RWPE1 (cell line): ENCODE measurements around the gene KAZN.

ENCODE experiments used
- CTCF ChIA-PET: fragments of 350-600 bp; sonication (Branson Sonifier 250); formaldehyde crosslinking; extraction: SDS; loops from one replicate; lab custom pipeline; 2021; lab: Yijun Ruan, JAX
- POLR2A ChIA-PET: fragments of 400-600 bp; formaldehyde crosslinking; extraction: SDS; loops from one replicate; lab custom pipeline; 2020; ENCODE audit warnings: antibody characterized with exemption; ENCODE audit not compliant: low non-redundant PET; lab: Yijun Ruan, JAX
- DNase-seq: peaks from one replicate; pipeline ENCODE4 v3.0.0; 2012; ENCODE audit warnings: low spot score
- H3K27ac ChIP-seq: fragments of 450-650 bp; 2 replicates; pipeline ENCODE4 v1.5.1; 2017
- TF ChIP-seq, protein P1 (sequence below): fragments of 450-650 bp; conservative IDR thresholded peaks from 2 replicates; pipeline ENCODE4 v1.5.1; 2017; ENCODE audit warnings: low read depth, mild to moderate bottlenecking

The KAZN gene

DNA sequence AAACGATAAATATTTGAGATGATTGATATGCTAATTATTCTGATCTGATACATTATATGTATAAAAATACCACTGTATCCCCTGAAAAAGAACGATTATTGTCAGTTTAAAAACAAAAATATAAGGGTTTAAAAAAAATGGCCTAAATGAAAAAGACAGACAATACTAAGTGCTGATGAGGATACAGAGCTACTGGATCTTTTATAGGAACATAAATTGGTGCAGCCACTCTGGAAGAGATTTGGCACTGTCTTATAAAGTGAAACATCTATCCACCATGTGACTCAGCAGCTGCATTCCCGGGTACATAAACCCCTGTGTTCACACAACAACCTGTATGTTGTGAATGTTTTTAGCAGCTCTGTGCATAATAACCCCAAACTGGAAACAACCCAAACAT lies 44.2 kb downstream of the KAZN start:
- no peak for DNase-seq
- CTCF ChIA-PET, result no interaction called here
- POLR2A ChIA-PET, result no interaction called here
- no peak overlapping the region for H3K27ac ChIP-seq
- TF ChIP-seq, protein P1, sequence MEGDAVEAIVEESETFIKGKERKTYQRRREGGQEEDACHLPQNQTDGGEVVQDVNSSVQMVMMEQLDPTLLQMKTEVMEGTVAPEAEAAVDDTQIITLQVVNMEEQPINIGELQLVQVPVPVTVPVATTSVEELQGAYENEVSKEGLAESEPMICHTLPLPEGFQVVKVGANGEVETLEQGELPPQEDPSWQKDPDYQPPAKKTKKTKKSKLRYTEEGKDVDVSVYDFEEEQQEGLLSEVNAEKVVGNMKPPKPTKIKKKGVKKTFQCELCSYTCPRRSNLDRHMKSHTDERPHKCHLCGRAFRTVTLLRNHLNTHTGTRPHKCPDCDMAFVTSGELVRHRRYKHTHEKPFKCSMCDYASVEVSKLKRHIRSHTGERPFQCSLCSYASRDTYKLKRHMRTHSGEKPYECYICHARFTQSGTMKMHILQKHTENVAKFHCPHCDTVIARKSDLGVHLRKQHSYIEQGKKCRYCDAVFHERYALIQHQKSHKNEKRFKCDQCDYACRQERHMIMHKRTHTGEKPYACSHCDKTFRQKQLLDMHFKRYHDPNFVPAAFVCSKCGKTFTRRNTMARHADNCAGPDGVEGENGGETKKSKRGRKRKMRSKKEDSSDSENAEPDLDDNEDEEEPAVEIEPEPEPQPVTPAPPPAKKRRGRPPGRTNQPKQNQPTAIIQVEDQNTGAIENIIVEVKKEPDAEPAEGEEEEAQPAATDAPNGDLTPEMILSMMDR, result no peak

DNA sequence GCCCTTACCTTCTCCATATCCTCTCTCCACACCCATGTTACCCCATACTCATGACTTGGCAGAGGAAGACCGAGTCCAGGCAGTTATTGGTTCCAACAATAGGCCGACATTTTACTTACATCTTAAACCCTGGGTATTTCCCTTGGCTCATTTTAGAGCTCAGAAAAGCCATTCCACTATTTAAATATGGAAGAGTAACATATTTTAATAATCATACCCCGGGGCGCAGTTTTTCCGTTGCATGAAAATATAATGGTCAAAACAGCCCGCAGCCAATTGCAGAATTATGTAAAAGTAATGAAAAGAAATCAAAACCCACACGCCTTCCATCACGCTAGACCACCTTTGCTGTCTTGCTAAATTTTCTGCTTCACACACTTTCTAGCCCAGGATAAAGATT lies 48.5 kb downstream of the KAZN start:
- TF ChIP-seq, protein P1, result no peak
- H3K27ac ChIP-seq, result no peak overlapping the region
- POLR2A ChIA-PET, result no interaction called here
- DNase-seq, result no peak
- CTCF ChIA-PET, result no interaction called here

DNA sequence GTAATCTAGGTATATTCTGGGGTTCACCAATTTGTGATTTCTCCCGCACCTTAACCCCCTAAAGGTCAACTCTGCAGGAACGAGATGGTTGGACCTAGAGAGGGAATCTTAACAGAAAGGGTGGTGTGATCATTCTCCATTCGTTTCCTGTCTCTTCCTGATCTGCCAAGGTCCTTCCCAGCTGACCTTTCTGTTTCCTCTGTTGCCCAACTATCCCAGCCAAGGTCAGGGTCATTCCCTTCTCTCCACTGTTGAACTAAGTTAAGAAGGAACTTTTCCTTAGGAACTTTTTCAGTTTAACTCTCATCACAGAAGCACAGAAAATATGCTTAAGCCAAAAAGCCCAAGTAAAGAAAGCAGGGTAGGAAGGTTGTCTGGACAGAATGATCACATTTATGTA lies 49.3 kb downstream of the KAZN start:
- no peak for DNase-seq
- H3K27ac ChIP-seq, result no peak overlapping the region
- ChIA-PET POLR2A (no interaction called here), CTCF (no interaction called here)
- TF ChIP-seq, protein P1, result no peak

DNA sequence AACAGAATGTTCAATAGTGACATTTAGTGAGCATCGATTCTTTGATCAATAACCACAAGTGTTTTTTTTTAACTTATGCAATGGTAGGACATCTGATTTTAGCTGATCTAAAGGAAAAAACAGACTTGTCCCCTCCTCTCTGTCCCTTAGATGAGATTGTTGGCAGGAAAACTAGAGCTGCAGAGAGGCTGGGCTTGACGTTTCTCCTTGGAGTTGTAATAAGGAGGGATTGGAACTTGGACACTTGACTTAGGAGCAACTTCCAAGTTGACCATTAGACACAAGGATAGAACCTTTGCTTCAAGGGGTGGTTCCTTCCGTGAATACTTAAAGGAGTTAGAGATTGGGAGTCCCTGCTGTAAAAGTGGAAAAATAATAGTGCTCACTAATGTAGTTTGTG lies 49.9 kb downstream of the KAZN start:
- no peak overlapping the region for H3K27ac ChIP-seq
- POLR2A ChIA-PET, result no interaction called here
- TF ChIP-seq, protein P1, result no peak
- CTCF ChIA-PET, result no interaction called here
- no peak for DNase-seq

DNA sequence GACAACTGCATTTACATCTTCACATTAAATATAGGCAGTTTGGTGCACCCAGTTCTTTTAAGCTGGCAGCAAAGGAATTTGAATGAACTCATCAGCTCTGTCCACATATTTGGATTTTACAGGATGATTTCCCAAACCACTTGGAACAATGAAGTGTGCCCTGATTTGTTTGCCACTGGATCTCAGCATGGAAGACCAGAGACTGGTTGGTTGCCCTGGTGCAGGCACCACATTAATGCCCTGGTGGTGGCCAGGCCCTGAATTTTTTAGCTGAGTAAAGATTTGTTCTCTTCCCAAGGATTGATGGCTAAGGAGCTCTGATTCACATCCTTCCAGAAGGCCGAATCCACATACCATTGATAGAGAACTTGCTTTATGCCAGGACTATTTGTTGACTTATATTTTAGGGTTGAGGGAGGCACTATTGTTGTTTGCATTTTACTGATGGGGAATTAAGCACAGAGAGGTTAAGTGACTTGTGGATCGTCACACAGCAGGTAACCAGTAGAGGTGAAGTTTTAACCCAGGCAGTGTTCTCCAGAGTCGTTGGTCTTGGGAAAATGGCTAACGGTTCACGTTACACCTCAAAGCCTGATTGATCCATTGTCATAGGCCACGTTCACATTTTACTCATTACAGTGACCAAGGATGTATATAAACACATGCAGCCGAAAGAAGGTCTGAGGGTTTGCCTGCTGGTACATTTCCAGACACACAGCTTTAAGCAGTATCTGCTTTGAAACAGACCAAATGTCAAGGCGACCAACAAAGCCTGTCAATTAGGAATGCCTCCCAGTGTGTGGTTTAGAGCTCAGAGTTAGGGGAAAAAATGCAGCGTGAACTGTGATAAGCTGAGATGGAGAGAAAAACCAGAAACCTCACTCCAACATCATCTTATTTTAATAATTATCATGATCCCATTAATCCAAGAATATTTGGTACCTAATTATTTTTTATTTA lies 50.7 kb downstream of the KAZN start:
- POLR2A ChIA-PET, result no interaction called here
- no peak overlapping the region for H3K27ac ChIP-seq
- TF ChIP-seq, protein P1, result no peak
- DNase-seq, result no peak
- CTCF ChIA-PET, result no interaction called here

DNA sequence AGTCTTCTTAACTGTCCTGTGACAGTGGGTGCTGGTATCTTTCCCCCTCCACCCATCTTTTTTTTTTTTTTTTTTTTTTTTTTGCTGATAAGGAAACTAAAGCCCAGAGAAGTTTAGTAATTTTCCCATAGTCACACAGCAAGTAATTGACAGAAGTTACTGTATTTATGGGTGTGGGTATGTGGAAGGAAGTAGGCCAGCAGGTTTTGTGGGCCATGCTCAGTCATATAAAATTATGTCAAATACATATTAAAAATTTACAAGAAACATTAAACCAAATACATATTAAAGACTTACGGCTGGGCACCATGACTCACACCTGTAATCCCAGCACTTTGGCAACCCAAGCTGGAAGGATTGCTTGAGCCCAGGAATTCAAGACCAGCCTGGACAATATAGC lies 51.5 kb downstream of the KAZN start:
- ChIA-PET POLR2A (no interaction called here), CTCF (interaction anchor here (0.7 kb wide), 1 partner anchor 678 kb away, joined by 3 read pairs; no protein-coding TSS in a partner anchor)
- TF ChIP-seq, protein P1, result no peak
- H3K27ac ChIP-seq, result no peak overlapping the region
- DNase-seq, result no peak
